NCI-H524 (cell line): ENCODE measurements around the gene ZNF367.
"Not testable (repeated sequence)": the region's sequence is repeated elsewhere in the genome, so short reads cannot be mapped to it uniquely, and the experiment has no call there.

Source experiments
- DNase-seq, 2 experiments: peaks; one replicate each; lab custom pipeline; 2025; lab: John Stamatoyannopoulos, UW

ZNF367 gene

DNA sequence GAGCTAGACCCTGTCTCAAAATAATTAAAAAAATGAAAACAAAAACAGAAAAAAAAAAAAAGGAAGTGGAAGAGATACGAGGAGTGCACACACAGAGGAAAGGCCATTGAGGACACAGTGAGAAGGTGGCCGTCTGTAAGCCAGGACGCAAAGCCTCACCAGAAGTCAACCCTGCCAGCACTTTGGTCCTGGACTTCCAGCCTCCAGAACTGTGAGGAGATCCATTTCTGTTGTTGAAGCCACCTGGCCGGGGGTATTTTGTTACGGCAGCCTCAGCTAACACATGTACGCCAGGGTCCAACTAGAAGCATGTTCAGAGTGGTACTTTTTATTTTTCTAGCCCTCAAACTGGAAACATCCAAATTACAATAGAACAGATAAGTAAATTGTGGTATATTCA, 56.5 kb downstream of the ZNF367 start:
- no peak for DNase-seq

DNA sequence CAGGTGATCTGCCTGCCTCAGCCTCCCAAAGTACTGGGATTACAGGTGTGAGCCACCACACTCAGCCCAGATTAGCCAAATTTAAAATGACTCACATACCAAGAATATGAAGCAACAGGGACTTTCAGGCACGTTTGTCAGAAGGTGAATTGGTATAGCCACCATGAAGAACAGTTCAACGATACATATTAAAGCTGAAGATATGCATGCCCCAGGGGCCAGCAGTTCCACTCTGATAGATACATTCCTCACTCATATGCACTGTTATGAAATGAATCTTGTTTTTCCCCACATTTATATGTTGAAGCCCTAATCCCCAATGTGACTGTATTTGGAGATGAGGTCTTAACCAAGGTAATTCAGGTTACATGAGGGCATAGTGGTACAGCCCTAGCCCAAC, 57.2 kb downstream of the ZNF367 start:
- no peak for DNase-seq

DNA sequence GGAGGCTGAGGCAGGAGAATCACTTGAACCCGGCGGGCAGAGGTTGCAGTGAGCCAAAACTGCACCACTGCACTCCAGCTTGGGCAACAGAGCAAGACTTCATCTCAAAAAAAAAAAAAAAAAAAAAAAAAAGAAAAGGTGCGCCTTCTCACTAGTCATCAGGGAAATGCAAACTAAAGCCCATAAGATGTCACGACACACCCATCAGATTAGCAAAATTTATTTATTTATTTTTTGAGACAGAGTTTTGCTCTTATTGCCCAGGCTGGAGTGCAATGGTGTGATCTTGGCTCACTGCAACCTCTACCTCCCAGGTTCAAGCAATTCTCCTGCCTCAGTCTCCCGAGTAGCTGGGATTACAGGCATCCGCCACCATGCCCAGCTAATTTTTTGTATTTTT, 57.6 kb downstream of the ZNF367 start:
- DNase-seq = not testable (repeated sequence)

DNA sequence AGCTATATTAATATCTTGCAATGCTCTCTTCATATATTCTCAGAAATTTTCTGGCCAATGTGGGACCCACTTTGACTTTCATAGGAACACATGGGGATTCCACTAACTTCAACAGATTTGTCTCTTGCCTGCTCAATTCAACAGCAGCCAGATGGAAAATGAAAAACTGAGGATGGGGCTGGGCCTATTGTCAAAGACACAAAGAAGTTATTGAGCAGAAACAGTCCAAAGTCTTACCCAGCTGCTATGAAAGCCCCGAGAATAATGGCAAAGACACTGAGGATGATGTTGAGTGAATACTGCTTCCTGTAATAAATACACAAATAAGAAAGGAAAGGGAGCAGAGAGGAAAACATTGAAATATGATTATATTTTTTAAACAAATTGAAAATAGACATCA, 67.3 kb downstream of the ZNF367 start:
- no peak for DNase-seq

DNA sequence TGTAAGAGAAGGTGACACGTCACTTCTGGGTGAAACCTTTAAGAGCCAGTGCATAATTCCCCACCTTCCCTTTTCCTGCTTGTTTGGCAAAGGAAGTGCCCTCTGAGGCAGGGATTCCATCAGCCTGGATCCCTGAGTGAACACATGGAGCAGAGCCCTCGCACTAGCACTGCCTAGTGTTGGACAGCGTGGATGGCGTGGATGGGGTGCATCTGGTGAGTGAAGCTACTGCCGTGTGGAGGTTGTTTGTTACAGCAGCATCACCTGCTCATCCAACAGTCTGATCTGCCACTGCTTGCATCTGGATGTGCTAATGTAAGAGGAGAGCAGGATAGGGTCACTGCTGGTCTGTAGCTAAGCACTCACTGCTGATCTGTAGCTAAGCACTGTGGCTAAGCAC, 69.9 kb downstream of the ZNF367 start:
- DNase-seq = no peak

DNA sequence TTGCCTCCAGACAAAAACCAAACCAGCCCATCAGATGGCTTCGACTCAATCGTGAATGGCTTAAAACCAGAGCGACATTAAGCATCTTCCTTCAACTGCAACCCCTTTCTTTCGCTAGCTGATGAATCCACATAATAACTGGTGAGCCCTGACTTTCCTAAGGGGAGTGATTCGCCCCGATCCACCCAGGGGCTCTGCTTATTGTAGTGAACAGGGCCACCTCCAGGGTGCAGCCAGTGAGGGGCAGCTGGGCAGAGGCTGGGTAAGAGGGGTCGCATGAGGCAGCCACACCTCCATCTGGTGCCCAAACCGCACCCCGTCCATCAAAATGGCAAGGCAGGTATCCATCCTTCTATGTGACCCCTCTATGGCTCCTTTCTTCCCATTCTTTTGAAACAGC, 72.6 kb downstream of the ZNF367 start:
- DNase-seq = no peak

DNA sequence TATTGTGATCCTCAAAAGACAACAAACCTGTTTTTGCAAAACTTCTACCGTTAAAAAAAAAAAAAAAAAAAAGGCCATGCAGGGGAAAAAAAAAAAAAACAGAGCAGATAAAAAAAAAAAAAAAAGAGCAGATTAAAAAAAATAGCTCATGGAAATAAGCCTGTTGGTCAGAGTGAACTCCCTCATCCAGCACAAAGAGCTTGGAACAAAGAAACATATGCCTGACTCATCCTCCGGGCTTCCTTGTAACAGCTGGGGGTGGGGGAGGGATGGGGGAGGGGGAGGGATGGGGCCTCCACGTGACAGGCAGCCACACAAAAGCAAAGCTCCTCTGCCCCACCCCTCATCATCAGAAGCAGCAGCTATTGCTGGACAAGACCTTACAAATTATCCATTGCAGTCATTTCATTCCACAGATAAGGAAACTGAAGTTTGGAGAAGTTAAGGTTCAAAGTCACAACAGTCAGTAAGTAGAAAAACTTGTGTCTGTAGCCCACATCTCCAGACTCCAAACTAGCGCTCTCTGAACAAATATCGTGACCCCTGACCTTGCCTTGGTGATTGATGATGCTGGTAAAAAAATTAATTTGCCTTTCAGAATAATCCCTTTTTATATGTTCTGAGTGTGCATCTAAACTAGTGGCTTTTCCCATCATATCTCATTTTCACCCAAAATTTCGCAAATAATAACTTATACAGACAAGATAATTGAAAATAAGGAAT, 73.6 kb downstream of the ZNF367 start:
- DNase-seq = peak; percentile 31 to 59

DNA sequence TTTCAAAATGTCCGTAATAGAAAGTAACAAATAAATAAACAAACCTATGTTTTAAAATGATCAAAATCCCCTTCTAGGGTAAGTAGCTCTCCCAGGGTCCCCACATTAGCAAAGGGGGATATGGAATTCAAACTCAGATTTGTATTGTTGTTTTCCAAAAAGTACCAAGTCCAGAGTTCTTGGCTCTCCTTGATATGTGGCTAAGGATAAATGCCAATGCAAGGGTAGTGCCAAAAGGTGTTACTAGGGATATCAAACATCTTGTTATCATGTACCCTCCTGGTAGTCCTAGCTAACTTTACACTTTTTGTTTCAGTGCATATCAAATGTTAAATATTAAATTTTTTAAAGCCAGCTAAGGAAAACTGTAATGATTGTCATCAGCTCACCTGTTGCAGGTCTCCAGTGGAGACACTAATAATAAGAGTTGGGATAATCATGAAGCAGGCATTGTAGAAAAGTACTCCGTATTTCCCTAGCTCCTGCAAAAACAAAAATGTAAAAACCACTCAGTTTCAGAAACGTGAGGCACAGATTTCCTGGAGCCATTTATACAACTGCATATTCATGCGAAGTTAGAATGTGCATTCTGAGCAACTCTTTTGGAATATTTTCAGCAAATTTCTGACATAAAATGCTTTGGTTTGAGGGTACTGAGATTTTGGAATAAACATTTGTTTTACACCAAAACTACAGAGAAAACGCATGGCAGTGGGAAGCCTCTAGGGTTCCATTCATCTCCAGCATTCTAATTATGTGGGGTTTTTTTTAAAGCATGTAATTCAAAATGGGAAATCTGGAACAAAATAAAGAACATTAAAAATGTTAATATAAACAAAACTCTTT, 74.4 kb downstream of the ZNF367 start:
- no peak for DNase-seq

DNA sequence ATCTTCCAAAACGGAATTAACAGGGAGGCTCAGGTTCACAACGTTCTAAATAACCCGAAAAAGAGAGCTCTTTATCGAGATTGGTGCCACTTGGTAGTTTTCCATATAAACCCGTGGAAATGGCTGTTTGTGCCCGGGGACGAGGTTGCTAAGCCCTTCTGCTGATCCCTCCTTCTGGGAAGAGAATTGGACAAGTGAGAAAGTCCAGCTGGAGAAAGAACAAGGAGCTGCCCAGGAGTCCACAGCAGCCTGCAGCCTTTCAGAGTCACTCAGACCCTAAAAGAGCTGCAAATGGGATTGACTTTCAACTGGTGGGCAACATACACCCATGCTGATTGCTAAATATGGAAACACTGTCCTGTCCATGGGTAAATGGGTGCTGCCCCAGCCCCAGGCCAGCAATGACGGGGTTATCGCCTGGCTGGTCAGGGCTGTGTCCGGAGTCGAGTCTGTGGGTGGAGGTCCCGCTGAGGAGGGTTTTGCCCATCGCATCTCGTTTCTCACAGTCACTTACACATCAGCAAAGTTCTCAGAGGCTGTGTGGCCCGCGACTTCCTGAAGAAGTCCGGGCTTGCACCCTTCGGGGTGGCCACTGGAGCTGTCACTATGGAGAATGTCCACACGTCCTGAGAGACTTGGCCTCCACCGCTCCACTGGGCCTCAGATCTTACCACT, 75.5 kb downstream of the ZNF367 start:
- DNase-seq = no peak

DNA sequence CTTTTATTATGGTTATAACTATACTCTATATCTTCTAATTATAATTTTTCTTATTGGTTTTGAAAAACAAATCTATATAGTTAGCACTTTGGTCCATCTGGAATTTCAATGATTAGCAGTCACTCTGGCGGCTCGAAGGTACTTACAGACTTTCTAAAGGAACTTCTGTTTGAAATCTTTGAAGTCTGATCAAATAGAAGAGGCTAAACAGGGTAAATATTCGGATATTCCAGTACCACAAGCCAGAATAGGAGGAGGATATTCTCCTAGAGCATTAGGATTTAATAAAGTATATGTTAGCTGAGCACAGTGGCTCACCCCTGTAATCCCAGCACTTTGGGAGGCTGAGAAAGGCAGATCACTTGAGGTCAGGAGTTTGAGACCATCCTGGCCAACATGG, 77.5 kb downstream of the ZNF367 start:
- no peak for DNase-seq

DNA sequence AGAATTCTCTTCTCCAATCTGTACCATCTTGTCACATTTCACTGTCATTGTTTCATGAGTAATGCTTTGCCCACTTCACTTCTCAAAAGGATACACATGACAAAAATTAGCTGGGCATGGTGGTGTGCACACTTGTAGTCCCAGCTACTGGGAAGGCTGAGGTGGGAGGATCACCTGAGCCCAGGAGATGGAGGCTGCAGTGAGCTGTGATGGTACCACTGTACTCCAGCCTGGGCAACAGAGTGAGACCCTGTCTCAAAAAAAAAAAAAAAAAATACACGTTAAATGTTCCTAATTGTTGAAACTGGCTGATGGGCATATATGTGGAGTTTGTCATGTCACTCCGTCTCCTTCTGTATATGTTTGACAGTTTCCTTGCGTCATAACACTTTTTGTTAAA, 79.9 kb downstream of the ZNF367 start:
- no peak for DNase-seq
